ENCODE measurements around the gene PPP3R1.

The PPP3R1 gene

GRCh38 chr2:68141875-68142274 is 110.5 kb downstream of the PPP3R1 start:
- DNase-seq (ENCODE audit: low read depth) = no peak

DNA sequence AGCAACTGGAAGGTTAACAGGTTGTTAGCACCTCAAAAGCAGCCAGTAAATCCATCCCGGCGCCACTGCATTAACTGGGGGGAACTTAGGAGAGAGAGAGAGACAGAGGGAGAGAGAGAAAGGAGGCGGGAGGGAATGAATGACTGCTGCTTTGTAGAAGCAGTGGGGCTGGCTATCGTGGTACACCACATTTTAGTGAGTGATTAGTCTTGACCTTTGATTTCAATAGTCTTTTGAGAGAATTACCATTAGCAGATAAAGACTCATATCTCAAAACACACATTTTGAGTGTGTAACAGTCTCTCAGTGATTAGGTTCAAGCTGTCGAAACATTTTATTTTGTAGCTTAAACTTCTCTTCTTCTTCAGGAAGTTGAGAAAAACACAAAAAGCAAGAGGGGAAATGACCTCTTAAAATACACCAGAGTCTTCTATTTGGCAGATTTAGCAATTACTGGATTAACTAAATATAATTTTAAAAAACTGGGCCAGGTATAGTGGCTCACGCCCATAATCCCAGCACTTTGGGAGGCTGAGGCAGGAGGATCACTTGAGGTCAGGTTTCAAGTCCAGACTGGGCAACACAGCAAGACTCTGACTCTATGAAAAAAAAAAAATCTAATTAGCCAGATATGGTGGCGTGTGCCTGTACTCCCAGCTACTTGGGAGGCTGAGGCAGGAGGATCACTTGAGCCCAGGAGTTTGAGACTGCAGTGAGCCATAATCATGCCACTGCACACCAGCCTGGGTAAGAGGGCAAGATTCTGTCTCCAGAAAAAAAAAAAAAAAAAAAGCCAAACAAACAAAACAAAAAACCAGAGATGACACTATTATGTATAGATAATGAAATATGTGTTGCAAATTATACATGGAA is 116.6 kb downstream of the PPP3R1 start:
- no peak for DNase-seq (ENCODE audit: low read depth)

DNA sequence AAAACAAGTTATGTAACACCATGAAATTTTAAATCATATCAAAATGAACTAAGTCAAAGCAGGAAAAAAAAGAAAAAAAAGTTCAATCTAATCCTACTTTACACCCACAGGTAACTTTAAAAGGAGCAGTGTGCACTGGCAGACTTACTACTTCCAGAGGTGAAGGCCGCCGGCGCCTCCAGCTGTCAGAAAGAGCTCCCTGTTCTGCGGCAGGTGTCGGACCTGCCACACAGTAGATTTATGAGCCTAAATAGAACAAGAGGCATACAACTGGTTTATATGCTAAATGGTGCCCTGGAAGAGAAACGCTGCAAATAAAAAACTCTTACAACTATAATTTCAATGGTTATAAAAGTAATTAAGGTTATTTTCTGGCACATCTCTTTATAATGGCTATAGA is 117.8 kb downstream of the PPP3R1 start:
- DNase-seq (ENCODE audit: low read depth) = no peak

DNA sequence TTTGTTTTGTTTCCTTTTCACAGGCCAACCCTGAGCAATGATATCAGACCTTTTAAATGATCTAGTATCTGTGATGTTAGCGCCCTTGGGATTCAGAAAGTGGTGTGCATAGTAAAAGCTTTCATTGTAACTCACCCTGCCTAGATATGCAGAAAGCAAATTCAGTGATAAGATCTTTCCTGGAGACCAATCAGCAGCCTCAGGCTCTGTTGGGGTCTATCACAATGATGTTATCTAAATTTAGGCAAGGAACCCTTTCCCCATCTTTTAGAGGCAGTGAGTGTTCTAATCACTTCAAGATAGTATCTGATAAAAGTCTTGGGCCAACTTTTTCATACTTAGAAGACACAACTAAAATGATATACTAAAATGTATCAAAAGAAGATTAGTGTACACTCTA is 118.2 kb downstream of the PPP3R1 start:
- DNase-seq (ENCODE audit: low read depth) = no peak

Measured in stimulated activated CD8-positive, alpha-beta memory T cell treated with anti-CD3 and anti-CD28 coated beads, Interleukin-12 subunit alpha, Interleukin-12 subunit beta, amount 100 ng/mL, for 1 hour (primary cell).